Mesendoderm (in vitro differentiated cells): ENCODE data around the gene PRAMEF18.
"Not testable (repeated sequence)": the region's sequence is repeated elsewhere in the genome, so short reads cannot be mapped to it uniquely, and the experiment has no call there.

Experiments used
- DNase-seq: peaks from one replicate; pipeline ENCODE4 v3.0.0; 2013
- H2AK5ac ChIP-seq: 2 replicates; pipeline ENCODE4 v1.6.1; 2013; ENCODE audit warnings: low read length, inconsistent platforms
- H2BK120ac ChIP-seq: 2 replicates; pipeline ENCODE4 v1.6.1; 2013; ENCODE audit warnings: low read depth, mild to moderate bottlenecking, low read length, moderate library complexity, mixed read lengths
- H2BK15ac ChIP-seq: replicated peaks from 2 replicates; pipeline ENCODE4 v1.6.1; 2013; ENCODE audit warnings: low read depth, mild to moderate bottlenecking, moderate library complexity
- H2BK5ac ChIP-seq: 2 replicates; pipeline ENCODE4 v1.6.1; 2013; ENCODE audit warnings: low read length, inconsistent platforms
- H3K18ac ChIP-seq: 2 replicates; pipeline ENCODE4 v1.6.1; 2013; ENCODE audit warnings: mild to moderate bottlenecking, low read length, mixed read lengths
- H3K23ac ChIP-seq: one replicate; pipeline ENCODE4 v1.6.1; 2013; ENCODE audit warnings: low read length
- H3K27ac ChIP-seq: 2 replicates; pipeline ENCODE4 v1.5.1; 2013; ENCODE audit warnings: low read depth, mild to moderate bottlenecking, inconsistent platforms, low read length, moderate library complexity
- H3K27me3 ChIP-seq: 2 replicates; pipeline ENCODE4 v1.6.1; 2013; ENCODE audit warnings: low read length, control low read depth, mild to moderate bottlenecking, inconsistent platforms; ENCODE audit not compliant: insufficient read depth, poor library complexity
- H3K36me3 ChIP-seq: 2 replicates; pipeline ENCODE4 v1.6.1; 2013; ENCODE audit warnings: low read length, inconsistent platforms; ENCODE audit not compliant: control insufficient read depth, insufficient read depth
- H3K4ac ChIP-seq: one replicate; pipeline ENCODE4 v1.6.1; 2013; ENCODE audit warnings: low read depth, mild to moderate bottlenecking, low read length, moderate library complexity
- H3K4me1 ChIP-seq: 2 replicates; pipeline ENCODE4 v1.6.1; 2013; ENCODE audit warnings: low read depth, low read length, inconsistent platforms; ENCODE audit not compliant: control insufficient read depth
- H3K4me2 ChIP-seq: 2 replicates; pipeline ENCODE4 v1.6.1; 2013; ENCODE audit warnings: low read length
- H3K4me3 ChIP-seq: 2 replicates; pipeline ENCODE4 v1.5.1; 2013; ENCODE audit warnings: mild to moderate bottlenecking, low read length
- H3K56ac ChIP-seq: one replicate; pipeline ENCODE4 v1.6.1; 2013; ENCODE audit warnings: low read length
- H3K79me1 ChIP-seq: 2 replicates; pipeline ENCODE4 v1.6.1; 2013; ENCODE audit warnings: low read length, inconsistent platforms
- H3K79me2 ChIP-seq: 2 replicates; pipeline ENCODE4 v1.6.1; 2013; ENCODE audit warnings: mild to moderate bottlenecking, low read length; ENCODE audit not compliant: control insufficient read depth, insufficient read depth
- H3K9ac ChIP-seq: 2 replicates; pipeline ENCODE4 v1.6.1; 2013; ENCODE audit warnings: low read length, inconsistent platforms
- H4K5ac ChIP-seq: one replicate; pipeline ENCODE4 v1.6.1; 2013; ENCODE audit warnings: low read length
- H4K8ac ChIP-seq: one replicate; pipeline ENCODE4 v1.6.1; 2013; ENCODE audit warnings: low read depth, mild to moderate bottlenecking, control low read depth, low read length, moderate library complexity
- WGBS: extraction: QIAGEN DNeasy Blood & Tissue Kit; methylation state at CpG from one replicate; pipeline ENCODE4 v1.1.7; 2013; ENCODE audit warnings: low lambda C conversion rate, missing lambda C conversion rate; ENCODE audit not compliant: insufficient coverage; ENCODE audit errors: extremely low coverage; 5-methylcytosine and 5-hydroxymethylcytosine counted together

PRAMEF18 gene

DNA sequence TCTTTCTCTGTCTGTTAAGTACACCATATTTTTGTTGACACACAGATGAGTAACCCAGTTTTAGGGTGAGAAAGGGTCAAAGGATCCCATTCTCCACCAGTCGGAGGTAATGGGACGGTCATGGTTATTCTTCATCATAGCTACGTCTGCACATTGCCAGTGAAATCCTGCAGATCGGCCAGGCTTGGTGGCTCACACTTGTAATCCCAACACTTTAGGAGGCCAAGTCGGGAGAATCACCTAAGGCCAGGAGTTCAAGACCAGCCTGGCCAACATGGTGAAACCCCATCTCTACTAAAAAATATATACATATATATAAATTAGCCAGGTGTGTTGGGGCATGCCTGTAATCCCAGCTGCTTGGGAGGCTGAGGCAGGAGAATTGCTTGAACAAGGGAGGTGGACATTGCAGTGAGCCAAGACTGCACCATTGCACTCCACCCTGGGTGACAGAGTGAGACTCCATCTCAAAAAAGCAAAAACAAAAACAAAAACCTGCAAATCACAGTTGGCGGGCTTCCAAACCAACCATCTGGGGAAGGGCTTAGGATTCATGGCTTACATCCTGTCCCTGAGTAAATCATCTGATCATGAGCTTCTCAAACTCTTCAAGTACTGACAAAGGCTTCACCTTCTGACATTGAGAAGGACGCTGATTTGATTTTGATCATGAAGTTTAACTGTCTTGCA lies 5.3 kb upstream of the PRAMEF18 start:
- not testable (repeated sequence) for H3K4me3 ChIP-seq, H3K79me1 ChIP-seq, H3K4me2 ChIP-seq, H4K5ac ChIP-seq, H3K56ac ChIP-seq, H3K4ac ChIP-seq, H3K27me3 ChIP-seq, DNase-seq, H3K23ac ChIP-seq, H2BK15ac ChIP-seq, H3K36me3 ChIP-seq, H4K8ac ChIP-seq, H2BK120ac ChIP-seq, H3K27ac ChIP-seq, H3K9ac ChIP-seq, H3K18ac ChIP-seq, H2AK5ac ChIP-seq, H3K4me1 ChIP-seq, H3K79me2 ChIP-seq, H2BK5ac ChIP-seq
- WGBS, result no CpG with 5 or more reads among the region's 7 CpGs

DNA sequence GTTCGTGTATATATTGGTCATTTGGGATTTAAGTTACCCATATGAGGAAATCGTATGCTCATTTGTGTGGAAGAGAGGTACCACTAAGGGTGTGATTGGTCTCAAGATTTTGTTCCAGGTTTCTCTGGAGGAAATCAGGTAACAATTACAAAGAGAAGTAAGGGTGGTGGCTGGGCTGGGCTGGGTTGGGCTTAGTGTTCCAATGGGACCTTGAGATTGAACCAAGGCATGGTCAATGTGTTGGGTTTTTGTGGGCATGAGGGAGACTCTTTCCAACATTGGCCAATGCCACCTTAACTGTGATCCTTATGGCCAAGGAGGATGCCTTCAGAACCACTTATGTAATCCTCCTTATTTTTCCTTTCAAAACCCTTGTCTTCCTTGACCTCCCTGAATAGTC lies 4.6 kb upstream of the PRAMEF18 start:
- H3K27me3 ChIP-seq, H4K8ac ChIP-seq, H3K18ac ChIP-seq, H3K4me2 ChIP-seq, H3K23ac ChIP-seq, H2BK15ac ChIP-seq, H3K4ac ChIP-seq, H3K79me1 ChIP-seq, H3K56ac ChIP-seq, H3K27ac ChIP-seq, H3K36me3 ChIP-seq, H3K9ac ChIP-seq, DNase-seq, H3K4me1 ChIP-seq, H3K79me2 ChIP-seq, H2BK5ac ChIP-seq, H4K5ac ChIP-seq, H2AK5ac ChIP-seq, H2BK120ac ChIP-seq: not testable (repeated sequence)
- no CpG with 5 or more reads among the region's 2 CpGs for WGBS
- H3K4me3 ChIP-seq, result peak overlapping the region; percentile 12

DNA sequence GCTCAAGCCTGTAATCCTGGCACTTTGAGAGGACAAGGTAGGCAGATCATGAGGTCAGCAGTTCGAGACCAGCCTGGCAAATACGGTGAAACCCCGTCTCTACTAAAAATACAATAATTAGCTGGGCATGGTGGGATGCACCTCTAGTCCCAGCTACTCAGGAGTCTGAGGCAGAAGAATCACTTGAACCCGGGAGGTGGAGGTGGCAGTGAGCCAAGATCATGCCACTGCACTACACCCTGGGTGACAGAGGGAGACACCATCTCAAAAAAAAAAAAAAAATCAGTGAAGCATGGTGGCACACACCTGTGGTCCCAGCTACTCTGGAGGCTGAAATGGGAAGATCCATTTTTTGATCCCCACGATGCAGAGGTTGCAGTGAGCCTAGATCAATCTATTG lies 4.1 kb upstream of the PRAMEF18 start:
- not testable (repeated sequence) for H3K23ac ChIP-seq, H3K56ac ChIP-seq

DNA sequence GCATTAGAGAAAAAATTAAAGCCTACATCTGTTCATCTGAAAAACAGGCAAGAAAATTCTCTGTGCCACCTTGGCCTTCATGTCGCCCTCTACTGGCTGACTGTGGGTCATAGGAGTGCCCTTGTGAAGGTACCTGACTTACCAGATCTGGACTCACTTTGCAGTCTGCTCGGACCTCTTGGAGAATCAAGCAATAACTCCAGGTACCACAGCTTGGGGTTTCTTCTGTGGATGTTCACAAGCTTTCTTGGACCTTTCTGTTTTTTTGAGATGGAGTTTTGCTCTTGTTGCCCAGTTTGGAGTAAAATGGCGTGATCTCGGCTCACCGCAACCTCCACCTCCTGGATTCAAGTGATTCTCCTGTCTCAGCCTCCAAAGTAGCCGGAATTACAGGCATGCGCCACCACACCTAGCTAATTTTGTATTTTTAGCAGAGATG lies 2.4 kb upstream of the PRAMEF18 start:
- Histone ChIP-seq H3K4me2 (no peak overlapping the region), H2BK120ac (no peak overlapping the region), H3K79me1 (no peaks in the 10 kb centered on the region), H3K4me3 (no peak overlapping the region), H4K5ac (no peak overlapping the region), H3K18ac (no peak overlapping the region), H3K4me1 (no peaks in the 10 kb centered on the region), H3K9ac (no peak overlapping the region), H3K27me3 (no peaks in the 10 kb centered on the region), H3K27ac (no peak overlapping the region), H3K4ac (no peak overlapping the region), H4K8ac (no peak overlapping the region), H3K36me3 (no peaks in the 10 kb centered on the region), H2BK5ac (no peak overlapping the region), H3K79me2 (no peaks in the 10 kb centered on the region), H2AK5ac (no peak overlapping the region), H2BK15ac (no peak overlapping the region), H3K23ac (no peak overlapping the region), H3K56ac (no peak overlapping the region)
- WGBS, result no CpG with 5 or more reads among the region's 7 CpGs
- DNase-seq, result no peak

More for the DNA sequence above, 4.1 kb upstream of the PRAMEF18 start:
- not testable (repeated sequence) for H3K79me1 ChIP-seq, H3K4me3 ChIP-seq, H2AK5ac ChIP-seq, H3K18ac ChIP-seq, H3K9ac ChIP-seq, H2BK15ac ChIP-seq, H3K36me3 ChIP-seq, H3K27ac ChIP-seq, H3K4me1 ChIP-seq, H4K5ac ChIP-seq, H3K4me2 ChIP-seq, H3K4ac ChIP-seq, DNase-seq, H3K27me3 ChIP-seq, H2BK120ac ChIP-seq, H4K8ac ChIP-seq, H2BK5ac ChIP-seq, H3K79me2 ChIP-seq
- no CpG with 5 or more reads among the region's 5 CpGs for WGBS

DNA sequence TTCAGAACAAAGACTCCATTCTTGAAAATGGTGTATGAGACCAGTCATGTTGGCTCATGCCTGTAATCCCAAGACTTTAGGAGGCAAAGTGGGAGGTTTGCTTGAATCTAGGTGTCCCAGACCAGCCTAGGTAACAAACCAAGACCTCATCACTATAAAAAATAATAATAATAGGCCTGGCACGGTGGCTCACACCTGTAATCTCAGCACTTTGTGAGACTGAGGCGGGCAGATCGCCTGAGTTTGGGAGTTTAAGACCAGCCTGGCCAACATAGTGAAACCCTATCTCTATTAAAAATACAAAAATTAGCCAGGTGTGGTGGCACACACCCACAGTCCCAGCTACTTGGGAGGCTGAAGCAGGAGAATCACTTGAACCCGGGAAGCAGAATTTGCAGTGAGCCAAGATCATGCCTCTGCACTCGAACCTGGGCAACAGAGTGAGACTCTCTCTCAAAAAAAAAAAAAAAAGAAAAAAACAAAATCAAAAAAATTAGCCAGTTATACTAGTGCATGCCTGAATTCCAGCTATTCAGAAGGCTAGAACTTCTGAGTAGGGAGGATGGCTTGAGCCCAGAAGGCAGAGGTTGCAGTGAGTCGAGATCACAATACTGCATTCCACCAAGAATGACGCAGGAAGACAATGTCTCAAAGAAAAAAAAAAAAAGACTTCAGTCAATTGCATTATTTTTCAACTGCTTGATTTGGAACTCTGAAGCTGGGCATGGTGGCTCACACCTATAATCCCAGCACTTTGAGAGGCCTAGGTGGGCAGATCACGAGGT lies 1.5 kb upstream of the PRAMEF18 start:
- WGBS, result no CpG with 5 or more reads among the region's 8 CpGs
- H2BK5ac ChIP-seq, H3K9ac ChIP-seq, H3K4me2 ChIP-seq, H3K4me1 ChIP-seq, H3K56ac ChIP-seq, H4K8ac ChIP-seq, H3K23ac ChIP-seq, H3K79me2 ChIP-seq, H3K4me3 ChIP-seq, H2BK120ac ChIP-seq, H2BK15ac ChIP-seq, H3K27me3 ChIP-seq, DNase-seq, H3K18ac ChIP-seq, H3K36me3 ChIP-seq, H2AK5ac ChIP-seq, H4K5ac ChIP-seq, H3K27ac ChIP-seq, H3K4ac ChIP-seq, H3K79me1 ChIP-seq: not testable (repeated sequence)
